Measurements from ENCODE around the gene TACR2. TPM values are rescaled to one million over a fixed set of nuclear protein-coding genes. Genes with fewer than 3 reads are reported as not detected.

TACR2 gene
- total RNA-seq, result under 1 TPM in 1 of 2 donors, not detected in 1; 0.27 TPM

DNA sequence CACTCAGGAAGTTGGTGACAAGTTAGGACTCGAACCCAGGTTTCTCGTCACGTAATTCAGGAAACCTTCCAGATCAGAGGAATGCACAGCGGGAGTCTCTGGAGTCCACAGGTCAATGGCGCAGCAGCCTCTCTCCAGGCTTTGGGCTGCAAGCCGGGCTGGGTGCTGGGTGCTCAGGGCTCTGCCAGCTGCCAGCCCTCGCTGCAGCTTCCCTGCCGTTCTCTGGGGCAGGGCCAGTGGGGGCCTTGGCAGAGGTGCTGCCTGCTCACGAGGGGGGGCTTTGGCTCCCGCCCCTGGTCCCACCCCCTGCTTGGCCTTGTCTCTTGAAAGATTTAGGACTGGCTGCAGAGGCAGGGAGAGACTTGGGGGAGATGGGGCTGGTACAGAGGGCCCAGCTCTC lies at the start of gene TACR2:
Gene TACR2 (minus strand): TSS at position 224 of the 400 bp plus-strand sequence. CDS start 595 bp downstream, outside the sequence.
- no peaks in the 10 kb centered on the region for H3K27me3 ChIP-seq (replicated peaks; ENCODE audit: insufficient read depth)
- no peak for TF ChIP-seq CTCF (IDR thresholded peaks at IDR 0.05)
- DNase-seq (ENCODE audit: low spot score) (no peak), ATAC-seq (ENCODE audit: insufficient number of reproducible peaks, low FRiP score, low read depth) (no peak)
- H3K36me3 ChIP-seq, result no peaks in the 10 kb centered on the region
- H3K9me3 ChIP-seq, result no peaks in the 10 kb centered on the region
- no peak within 1 kb of the TSS for H3K4me3 ChIP-seq
- H3K4me1 ChIP-seq (ENCODE audit: control insufficient read depth in 1 of 2, low read depth in 2 of 2), result peaks cover 0 to 20% of the 10 kb centered on the region in 2 donors
- no peak within 1 kb of the TSS for H3K27ac ChIP-seq

GRCh38 chr10:69466158-69466490 lies 49.4 kb upstream of the TACR2 start:
- no peak for TF ChIP-seq CTCF (IDR thresholded peaks at IDR 0.05)
- H3K4me3 ChIP-seq, result no peak overlapping the region
- no peaks in the 10 kb centered on the region for H3K9me3 ChIP-seq
- H3K4me1 ChIP-seq (ENCODE audit: control insufficient read depth in 1 of 2, low read depth in 2 of 2), result no peaks in the 10 kb centered on the region
- H3K36me3 ChIP-seq, result no peaks in the 10 kb centered on the region
- DNase-seq (ENCODE audit: low spot score) (no peak), ATAC-seq (ENCODE audit: insufficient number of reproducible peaks, low FRiP score, low read depth) (no peak)
- no peak overlapping the region for H3K27ac ChIP-seq
- H3K27me3 ChIP-seq (replicated peaks; ENCODE audit: insufficient read depth), result no peaks in the 10 kb centered on the region

DNA sequence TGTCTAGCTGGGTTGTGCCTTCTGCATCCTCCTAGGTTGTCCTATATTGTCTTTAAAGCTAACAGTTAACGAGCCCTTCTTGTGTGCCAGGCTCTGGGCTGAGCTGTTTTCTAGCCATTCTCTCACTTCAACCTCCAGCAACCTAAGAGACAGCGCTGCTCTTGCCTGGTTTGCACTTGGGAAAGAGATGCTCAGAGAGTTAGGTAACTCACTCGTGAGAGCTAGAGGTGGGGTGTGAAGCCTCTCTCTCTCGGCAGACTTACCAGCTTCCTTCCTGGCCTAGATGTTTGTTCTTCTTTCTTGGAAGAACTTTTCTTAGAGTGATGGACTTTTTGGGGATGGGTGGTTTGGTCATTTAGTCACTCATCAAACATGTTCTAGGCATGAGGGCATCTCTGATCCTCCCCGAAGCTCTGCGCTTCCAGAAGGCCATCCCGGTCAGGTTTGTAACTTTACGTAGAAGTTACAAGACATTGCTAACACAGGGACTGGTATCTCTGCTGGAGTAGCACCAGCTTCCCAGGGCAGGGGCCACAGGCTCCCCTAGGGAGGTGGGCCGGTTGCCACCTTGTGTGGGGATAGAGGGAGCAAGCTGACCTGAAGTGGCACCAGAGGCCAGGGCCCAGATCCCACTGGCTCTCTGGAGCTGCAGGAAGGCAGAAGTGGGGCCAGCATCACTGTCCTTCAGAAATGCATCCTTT lies 48.9 kb upstream of the TACR2 start:
- Histone ChIP-seq H3K36me3 (no peaks in the 10 kb centered on the region), H3K27ac (peak overlapping the region in 1 of 2 donors; percentile 17), H3K9me3 (no peaks in the 10 kb centered on the region), H3K4me3 (no peak overlapping the region), H3K27me3 (replicated peaks; ENCODE audit: insufficient read depth) (no peaks in the 10 kb centered on the region), H3K4me1 (ENCODE audit: control insufficient read depth in 1 of 2, low read depth in 2 of 2) (no peaks in the 10 kb centered on the region)
- no peak for TF ChIP-seq CTCF (IDR thresholded peaks at IDR 0.05)
- ATAC-seq (ENCODE audit: insufficient number of reproducible peaks, low FRiP score, low read depth) (no peak), DNase-seq (ENCODE audit: low spot score) (no peak)

- Histone ChIP-seq H3K27me3 (replicated peaks; ENCODE audit: insufficient read depth) (no peaks in the 10 kb centered on the region), H3K27ac (peak overlapping the region in 1 of 2 donors; percentile 17), H3K4me3 (no peak overlapping the region), H3K4me1 (ENCODE audit: control insufficient read depth in 1 of 2, low read depth in 2 of 2) (no peaks in the 10 kb centered on the region), H3K36me3 (no peaks in the 10 kb centered on the region), H3K9me3 (no peaks in the 10 kb centered on the region)
- DNase-seq (ENCODE audit: low spot score) (no peak), ATAC-seq (ENCODE audit: insufficient number of reproducible peaks, low FRiP score, low read depth) (no peak)
- no peak for TF ChIP-seq CTCF (IDR thresholded peaks at IDR 0.05)
These were observed 48.2 kb upstream of the TACR2 start for GRCh38 chr10:69464801-69465401.

DNA sequence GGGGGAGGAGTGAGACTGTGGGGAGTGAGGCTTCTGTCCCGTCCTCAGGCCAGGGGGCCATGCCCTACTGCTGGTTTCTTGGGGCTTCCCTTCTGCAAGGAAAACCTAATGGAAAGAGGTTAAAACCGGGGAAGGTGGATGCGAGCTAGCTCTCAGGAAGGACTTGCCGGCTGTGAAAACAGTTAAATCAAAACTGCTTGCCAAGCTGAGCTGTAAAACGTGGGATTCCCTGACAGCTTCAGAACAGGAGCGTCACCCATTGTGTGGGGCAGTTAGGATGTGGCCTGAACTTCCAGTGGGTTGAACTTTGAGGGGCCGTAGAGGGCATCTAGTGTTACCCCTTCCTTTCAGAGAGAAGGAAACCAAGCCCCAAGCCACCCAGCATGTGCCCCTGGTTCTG lies 47.7 kb upstream of the TACR2 start:
- no peaks in the 10 kb centered on the region for H3K9me3 ChIP-seq
- no peaks in the 10 kb centered on the region for H3K4me1 ChIP-seq (ENCODE audit: control insufficient read depth in 1 of 2, low read depth in 2 of 2)
- ATAC-seq (ENCODE audit: insufficient number of reproducible peaks, low FRiP score, low read depth) (no peak), DNase-seq (ENCODE audit: low spot score) (no peak)
- no peaks in the 10 kb centered on the region for H3K27me3 ChIP-seq (replicated peaks; ENCODE audit: insufficient read depth)
- no peak for TF ChIP-seq CTCF (IDR thresholded peaks at IDR 0.05)
- H3K36me3 ChIP-seq, result no peaks in the 10 kb centered on the region
- no peak overlapping the region for H3K4me3 ChIP-seq
- H3K27ac ChIP-seq, result peak overlapping the region in 1 of 2 donors; percentile 17
